Measurements from ENCODE around the gene LDB2.

DNA sequence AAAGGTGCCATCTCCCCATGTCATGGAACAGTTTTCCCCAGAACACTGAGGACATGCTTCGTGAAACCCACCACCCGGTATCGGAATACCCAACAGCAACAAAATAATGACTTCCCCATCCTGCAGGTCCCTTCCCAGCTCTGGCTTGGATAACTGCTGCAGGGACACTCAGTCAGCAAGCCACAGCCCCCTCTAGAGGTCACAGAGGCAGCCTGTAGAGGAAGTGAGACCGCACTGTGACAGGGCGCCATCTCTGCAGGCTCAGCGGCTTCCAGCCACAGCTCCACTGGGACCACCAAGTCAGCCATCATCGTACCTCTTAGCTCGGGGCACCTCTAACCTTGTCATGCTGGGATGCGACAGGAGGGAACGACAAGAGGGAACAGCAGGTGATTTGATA lies 315.9 kb downstream of the LDB2 start:
- no peak for TF ChIP-seq POLR2AphosphoS5 (IDR thresholded peaks at IDR 0.05)
- TF ChIP-seq, protein P1, sequence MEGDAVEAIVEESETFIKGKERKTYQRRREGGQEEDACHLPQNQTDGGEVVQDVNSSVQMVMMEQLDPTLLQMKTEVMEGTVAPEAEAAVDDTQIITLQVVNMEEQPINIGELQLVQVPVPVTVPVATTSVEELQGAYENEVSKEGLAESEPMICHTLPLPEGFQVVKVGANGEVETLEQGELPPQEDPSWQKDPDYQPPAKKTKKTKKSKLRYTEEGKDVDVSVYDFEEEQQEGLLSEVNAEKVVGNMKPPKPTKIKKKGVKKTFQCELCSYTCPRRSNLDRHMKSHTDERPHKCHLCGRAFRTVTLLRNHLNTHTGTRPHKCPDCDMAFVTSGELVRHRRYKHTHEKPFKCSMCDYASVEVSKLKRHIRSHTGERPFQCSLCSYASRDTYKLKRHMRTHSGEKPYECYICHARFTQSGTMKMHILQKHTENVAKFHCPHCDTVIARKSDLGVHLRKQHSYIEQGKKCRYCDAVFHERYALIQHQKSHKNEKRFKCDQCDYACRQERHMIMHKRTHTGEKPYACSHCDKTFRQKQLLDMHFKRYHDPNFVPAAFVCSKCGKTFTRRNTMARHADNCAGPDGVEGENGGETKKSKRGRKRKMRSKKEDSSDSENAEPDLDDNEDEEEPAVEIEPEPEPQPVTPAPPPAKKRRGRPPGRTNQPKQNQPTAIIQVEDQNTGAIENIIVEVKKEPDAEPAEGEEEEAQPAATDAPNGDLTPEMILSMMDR (IDR thresholded peaks at IDR 0.05) = no peak

Data from breast epithelium (tissue), 3 donors.